Osteocyte (in vitro differentiated cells): ENCODE data around the gene FAM43B. TPM values are rescaled to one million over a fixed set of nuclear protein-coding genes. Genes with fewer than 3 reads are reported as not detected.

Experiments used
- DNase-seq: peaks from one replicate; pipeline ENCODE4 v3.0.0; 2021; ENCODE audit warnings: mixed read lengths; ENCODE audit not compliant: unreplicated experiment; ENCODE audit errors: extremely low spot score
- H3K27ac Mint-ChIP-seq: one replicate; pipeline ENCODE4 v1.8.0; 2021; ENCODE audit warnings: mild to moderate bottlenecking, mixed read lengths; ENCODE audit not compliant: unreplicated experiment
- H3K27me3 Mint-ChIP-seq: one replicate; pipeline ENCODE4 v1.8.0; 2021; ENCODE audit warnings: mixed read lengths; ENCODE audit not compliant: unreplicated experiment
- H3K36me3 Mint-ChIP-seq: one replicate; pipeline ENCODE4 v1.8.0; 2021; ENCODE audit warnings: mixed read lengths; ENCODE audit not compliant: unreplicated experiment
- H3K4me1 Mint-ChIP-seq: one replicate; pipeline ENCODE4 v1.8.0; 2021; ENCODE audit warnings: mixed read lengths; ENCODE audit not compliant: unreplicated experiment
- H3K4me3 Mint-ChIP-seq: one replicate; pipeline ENCODE4 v1.8.0; 2021; ENCODE audit warnings: mild to moderate bottlenecking, moderate library complexity, mixed read lengths; ENCODE audit not compliant: unreplicated experiment
- H3K9me3 Mint-ChIP-seq: one replicate; pipeline ENCODE4 v1.8.0; 2021; ENCODE audit warnings: mixed read lengths; ENCODE audit not compliant: unreplicated experiment
- total RNA-seq: library from RNA; stranded (reverse); gene quantifications from 2 replicates; pipeline ENCODE4 v1.2.1, GENCODE V29; 2021
- TF ChIP-seq, protein P1 (sequence below): fragments of 200-600 bp; sonication (generic); IDR thresholded peaks from 2 replicates; pipeline ENCODE4 v1.5.0; 2021; ENCODE audit warnings: antibody characterized with exemption, mild to moderate bottlenecking, moderate library complexity

FAM43B gene
- total RNA-seq, 1 donor from 2014 or later = 0.43 TPM

DNA sequence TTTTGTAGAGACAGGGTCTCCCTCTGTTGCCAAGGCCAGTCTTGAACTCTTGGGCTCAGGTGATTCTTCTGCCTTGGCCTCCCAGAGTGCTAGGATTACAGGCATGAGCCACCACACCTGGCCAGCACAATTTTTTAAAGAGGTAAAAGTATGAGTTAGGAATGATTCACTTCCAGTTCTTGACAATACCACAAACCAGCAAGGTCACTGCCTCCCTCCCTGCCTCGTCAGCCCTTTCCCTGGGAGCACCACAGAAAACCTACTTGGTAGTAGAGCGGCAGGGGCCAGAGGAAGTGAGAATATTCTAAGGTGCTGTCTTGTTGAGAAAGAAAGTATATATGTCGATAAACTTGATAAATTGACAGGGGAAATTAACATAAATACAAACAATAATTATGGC is 25.7 kb downstream of the FAM43B start:
- TF ChIP-seq, protein P1, sequence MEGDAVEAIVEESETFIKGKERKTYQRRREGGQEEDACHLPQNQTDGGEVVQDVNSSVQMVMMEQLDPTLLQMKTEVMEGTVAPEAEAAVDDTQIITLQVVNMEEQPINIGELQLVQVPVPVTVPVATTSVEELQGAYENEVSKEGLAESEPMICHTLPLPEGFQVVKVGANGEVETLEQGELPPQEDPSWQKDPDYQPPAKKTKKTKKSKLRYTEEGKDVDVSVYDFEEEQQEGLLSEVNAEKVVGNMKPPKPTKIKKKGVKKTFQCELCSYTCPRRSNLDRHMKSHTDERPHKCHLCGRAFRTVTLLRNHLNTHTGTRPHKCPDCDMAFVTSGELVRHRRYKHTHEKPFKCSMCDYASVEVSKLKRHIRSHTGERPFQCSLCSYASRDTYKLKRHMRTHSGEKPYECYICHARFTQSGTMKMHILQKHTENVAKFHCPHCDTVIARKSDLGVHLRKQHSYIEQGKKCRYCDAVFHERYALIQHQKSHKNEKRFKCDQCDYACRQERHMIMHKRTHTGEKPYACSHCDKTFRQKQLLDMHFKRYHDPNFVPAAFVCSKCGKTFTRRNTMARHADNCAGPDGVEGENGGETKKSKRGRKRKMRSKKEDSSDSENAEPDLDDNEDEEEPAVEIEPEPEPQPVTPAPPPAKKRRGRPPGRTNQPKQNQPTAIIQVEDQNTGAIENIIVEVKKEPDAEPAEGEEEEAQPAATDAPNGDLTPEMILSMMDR = no peak
- Mint-ChIP-seq H3K4me3 (no peak overlapping the region), H3K9me3 (peaks cover 3% of the 10 kb centered on the region), H3K27me3 (peaks cover 22% of the 10 kb centered on the region), H3K27ac (no peak overlapping the region), H3K4me1 (no peaks in the 10 kb centered on the region), H3K36me3 (no peaks in the 10 kb centered on the region)
- no peak for DNase-seq

DNA sequence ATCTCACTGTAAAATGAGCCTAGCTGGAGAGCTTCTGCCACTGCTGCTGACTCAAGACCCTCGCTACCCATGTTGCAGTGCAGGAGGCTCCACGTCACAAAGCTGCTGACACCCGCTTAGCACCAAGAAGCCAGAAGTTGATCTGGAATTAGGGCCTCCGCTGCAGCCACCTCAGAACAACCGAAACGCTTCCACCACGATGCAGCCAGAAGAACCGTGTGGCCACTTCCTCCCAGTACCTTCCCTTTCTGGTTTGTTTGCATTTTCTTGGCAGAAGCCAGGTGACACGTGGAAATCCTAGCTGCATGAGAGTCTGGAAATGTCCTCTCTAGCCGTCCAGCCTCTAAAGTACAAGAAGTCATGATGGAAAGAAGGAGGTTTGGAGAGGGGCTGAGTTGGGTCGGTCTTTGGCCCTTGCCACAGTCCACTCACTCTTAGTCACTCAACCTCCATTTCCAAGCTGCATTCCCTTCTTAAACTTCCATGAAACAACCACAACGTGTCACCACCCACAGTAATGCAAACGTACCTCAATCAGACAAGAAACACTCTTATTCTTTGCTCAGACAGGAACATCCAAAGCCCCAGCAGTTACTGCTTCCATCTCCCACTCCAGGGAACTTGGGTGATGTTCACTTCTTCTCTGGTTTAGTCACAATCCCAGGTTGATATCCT is 26.5 kb downstream of the FAM43B start:
- TF ChIP-seq, protein P1 = no peak
- Mint-ChIP-seq H3K9me3 (peaks cover 3% of the 10 kb centered on the region), H3K27ac (no peak overlapping the region), H3K36me3 (no peaks in the 10 kb centered on the region), H3K4me3 (no peak overlapping the region), H3K4me1 (no peaks in the 10 kb centered on the region), H3K27me3 (peaks cover 15% of the 10 kb centered on the region)
- DNase-seq = no peak

- H3K4me1 Mint-ChIP-seq = peaks cover 5% of the 10 kb centered on the region
- no peak for DNase-seq
- peaks cover 3% of the 10 kb centered on the region for H3K9me3 Mint-ChIP-seq
- H3K4me3 Mint-ChIP-seq = no peak overlapping the region
- no peak overlapping the region for H3K27ac Mint-ChIP-seq
- TF ChIP-seq, protein P1 = no peak
- H3K36me3 Mint-ChIP-seq = no peaks in the 10 kb centered on the region
- H3K27me3 Mint-ChIP-seq = peaks cover 11% of the 10 kb centered on the region
These were observed 32.5 kb downstream of the FAM43B start for GRCh38 chr1:20584890-20585289.

- H3K27me3 Mint-ChIP-seq = peaks cover 15% of the 10 kb centered on the region
- H3K4me1 Mint-ChIP-seq = peaks cover 7% of the 10 kb centered on the region
- no peak for DNase-seq
- H3K4me3 Mint-ChIP-seq = no peak overlapping the region
- H3K36me3 Mint-ChIP-seq = no peaks in the 10 kb centered on the region
- no peaks in the 10 kb centered on the region for H3K9me3 Mint-ChIP-seq
- TF ChIP-seq, protein P1 = no peak
- no peak overlapping the region for H3K27ac Mint-ChIP-seq
These were observed 34.7 kb downstream of the FAM43B start for GRCh38 chr1:20586953-20587660.

GRCh38 chr1:20587661-20588053 is 35.3 kb downstream of the FAM43B start:
- no peak for DNase-seq
- no peaks in the 10 kb centered on the region for H3K36me3 Mint-ChIP-seq
- peaks cover 15% of the 10 kb centered on the region for H3K27me3 Mint-ChIP-seq
- TF ChIP-seq, protein P1 = no peak
- H3K9me3 Mint-ChIP-seq = no peaks in the 10 kb centered on the region
- H3K27ac Mint-ChIP-seq = no peak overlapping the region
- no peak overlapping the region for H3K4me3 Mint-ChIP-seq
- H3K4me1 Mint-ChIP-seq = peaks cover 7% of the 10 kb centered on the region
